Measurements from ENCODE around the gene GIMAP8. TPM values are rescaled to one million over a fixed set of nuclear protein-coding genes. Genes with fewer than 3 reads are reported as not detected.

Gene GIMAP8
- polyA plus RNA-seq, 1 experiment, result not detected

DNA sequence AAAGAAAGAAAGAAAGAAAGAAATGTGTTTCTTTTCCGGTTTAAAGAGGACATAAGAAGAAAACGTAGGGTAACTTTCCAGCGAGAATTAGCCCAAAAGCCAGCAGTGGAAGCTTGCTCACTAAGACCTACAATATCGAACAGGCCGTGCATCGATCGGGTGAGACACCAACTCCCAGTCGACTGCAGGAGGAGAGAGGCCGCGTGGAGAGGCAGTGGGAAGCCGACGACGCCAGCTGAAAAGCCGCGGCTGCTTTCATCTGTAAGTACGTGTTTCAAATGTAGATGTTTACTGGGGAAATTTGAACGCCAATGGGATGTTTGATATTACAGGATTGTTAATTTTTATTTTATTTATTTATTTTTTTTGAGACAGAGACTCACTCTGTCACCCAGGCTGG is 28.6 kb upstream of the GIMAP8 start:
- TF ChIP-seq, protein P1, sequence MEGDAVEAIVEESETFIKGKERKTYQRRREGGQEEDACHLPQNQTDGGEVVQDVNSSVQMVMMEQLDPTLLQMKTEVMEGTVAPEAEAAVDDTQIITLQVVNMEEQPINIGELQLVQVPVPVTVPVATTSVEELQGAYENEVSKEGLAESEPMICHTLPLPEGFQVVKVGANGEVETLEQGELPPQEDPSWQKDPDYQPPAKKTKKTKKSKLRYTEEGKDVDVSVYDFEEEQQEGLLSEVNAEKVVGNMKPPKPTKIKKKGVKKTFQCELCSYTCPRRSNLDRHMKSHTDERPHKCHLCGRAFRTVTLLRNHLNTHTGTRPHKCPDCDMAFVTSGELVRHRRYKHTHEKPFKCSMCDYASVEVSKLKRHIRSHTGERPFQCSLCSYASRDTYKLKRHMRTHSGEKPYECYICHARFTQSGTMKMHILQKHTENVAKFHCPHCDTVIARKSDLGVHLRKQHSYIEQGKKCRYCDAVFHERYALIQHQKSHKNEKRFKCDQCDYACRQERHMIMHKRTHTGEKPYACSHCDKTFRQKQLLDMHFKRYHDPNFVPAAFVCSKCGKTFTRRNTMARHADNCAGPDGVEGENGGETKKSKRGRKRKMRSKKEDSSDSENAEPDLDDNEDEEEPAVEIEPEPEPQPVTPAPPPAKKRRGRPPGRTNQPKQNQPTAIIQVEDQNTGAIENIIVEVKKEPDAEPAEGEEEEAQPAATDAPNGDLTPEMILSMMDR (IDR thresholded peaks at IDR 0.05; ENCODE audit: insufficient read depth, low read depth, low read length), result no peak
- Histone ChIP-seq H3K36me3 (ENCODE audit: control insufficient read depth, insufficient read depth, low read length) (no peaks in the 10 kb centered on the region), H3K4me3 (ENCODE audit: low read depth, low read length) (no peak overlapping the region), H3K27me3 (ENCODE audit: control insufficient read depth, insufficient read depth, low read length) (0 out of 2 replicates have a peak, but pooled peaks cover 2% of the 10 kb centered on the region)
- CTCF ChIA-PET, result interaction anchor here (0.6 to 2.0 kb wide), 17 partner anchors 10 to 136 kb away, joined by 3 to 10 read pairs (median 4); partner anchors contain the start of gene REPIN1
- DNase-seq (ENCODE audit: low read depth), result no peak
- POLR2A ChIA-PET, result no interaction called here

DNA sequence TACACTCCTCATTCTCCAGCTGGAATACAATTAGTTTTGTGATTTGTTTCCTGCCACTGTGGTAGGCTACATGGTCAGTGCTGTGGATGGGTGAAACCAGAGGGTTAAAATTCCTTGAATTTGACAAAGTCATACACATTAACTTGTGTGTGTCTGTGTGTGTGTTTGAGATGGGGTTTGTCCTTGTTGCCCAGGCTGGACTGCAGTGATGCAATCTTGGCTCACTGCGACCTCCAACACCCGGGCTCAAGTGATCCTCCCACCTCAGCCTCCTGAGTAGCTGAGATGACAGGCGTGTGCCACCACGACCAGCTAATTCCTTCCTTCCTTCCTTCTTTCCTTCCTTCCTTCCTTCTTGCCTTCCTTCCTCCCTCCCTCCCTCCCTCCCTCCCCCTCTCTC is 24.8 kb upstream of the GIMAP8 start:
- Histone ChIP-seq H3K36me3 (ENCODE audit: control insufficient read depth, insufficient read depth, low read length) (no peaks in the 10 kb centered on the region), H3K27me3 (ENCODE audit: control insufficient read depth, insufficient read depth, low read length) (0 out of 2 replicates have a peak, but pooled peaks cover 2% of the 10 kb centered on the region), H3K4me3 (ENCODE audit: low read depth, low read length) (no peak overlapping the region)
- ChIA-PET CTCF (no interaction called here), POLR2A (no interaction called here)
- DNase-seq (ENCODE audit: low read depth), result no peak
- TF ChIP-seq, protein P1 (IDR thresholded peaks at IDR 0.05; ENCODE audit: insufficient read depth, low read depth, low read length), result no peak

DNA sequence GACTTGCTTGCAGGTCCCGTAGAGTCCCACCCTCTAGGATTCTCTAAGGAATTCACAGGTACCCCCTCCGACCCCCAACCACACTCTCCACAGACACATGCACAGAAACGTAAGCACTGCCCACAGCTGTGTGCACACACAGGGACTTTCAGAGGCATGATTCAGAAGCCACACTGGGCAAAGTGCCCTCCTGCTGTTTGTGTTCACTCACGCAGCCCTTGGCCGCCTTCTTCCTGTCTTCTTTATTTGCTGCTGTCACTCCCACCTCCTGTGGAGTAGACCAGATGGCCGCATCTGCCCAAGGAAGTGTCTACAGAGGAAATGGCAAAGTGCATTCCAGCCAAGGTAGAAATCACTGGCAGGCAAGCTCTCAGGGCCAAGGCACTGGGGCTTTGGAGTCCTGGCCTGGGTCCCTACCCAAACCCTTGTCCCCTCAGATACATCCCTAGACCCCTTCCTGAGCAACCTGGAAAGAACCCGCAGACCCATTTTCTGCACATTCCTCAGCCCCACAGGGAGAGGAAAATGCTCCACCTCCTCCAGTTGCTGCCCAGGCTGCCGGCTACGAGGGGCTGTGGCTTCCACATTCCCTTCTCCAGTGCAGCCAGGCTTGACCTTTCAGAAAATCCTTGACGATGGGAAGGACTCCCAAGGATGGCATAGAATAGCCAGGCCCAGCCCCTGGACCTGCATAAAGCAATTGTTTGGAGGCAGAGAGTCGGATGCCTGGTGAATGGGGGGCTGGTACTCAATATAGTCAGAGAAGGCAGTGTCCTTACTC is 21.6 kb upstream of the GIMAP8 start:
- no peak overlapping the region for H3K4me3 ChIP-seq (ENCODE audit: low read depth, low read length)
- TF ChIP-seq, protein P1 (IDR thresholded peaks at IDR 0.05; ENCODE audit: insufficient read depth, low read depth, low read length), result no peak
- no peaks in the 10 kb centered on the region for H3K36me3 ChIP-seq (ENCODE audit: control insufficient read depth, insufficient read depth, low read length)
- ChIA-PET CTCF (interaction anchor here (0.5 to 1.8 kb wide), 5 partner anchors 9 to 137 kb away, joined by 3 to 4 read pairs (median 4); no protein-coding TSS in a partner anchor), POLR2A (no interaction called here)
- 0 out of 2 replicates have a peak, but pooled peaks cover 2% of the 10 kb centered on the region for H3K27me3 ChIP-seq (ENCODE audit: control insufficient read depth, insufficient read depth, low read length)
- DNase-seq (ENCODE audit: low read depth), result peak; percentile 77

GRCh38 chr7:150429699-150430098 is 20.7 kb upstream of the GIMAP8 start:
- DNase-seq (ENCODE audit: low read depth), result no peak
- TF ChIP-seq, protein P1 (IDR thresholded peaks at IDR 0.05; ENCODE audit: insufficient read depth, low read depth, low read length), result no peak
- POLR2A ChIA-PET, result no interaction called here
- Histone ChIP-seq H3K4me3 (ENCODE audit: low read depth, low read length) (no peak overlapping the region), H3K27me3 (ENCODE audit: control insufficient read depth, insufficient read depth, low read length) (0 out of 2 replicates have a peak, but pooled peaks cover 2% of the 10 kb centered on the region), H3K36me3 (ENCODE audit: control insufficient read depth, insufficient read depth, low read length) (no peaks in the 10 kb centered on the region)
- CTCF ChIA-PET, result interaction anchor here (1.2 to 1.8 kb wide), 5 partner anchors 10 to 19 kb away, joined by 3 to 4 read pairs (median 4); no protein-coding TSS in a partner anchor

- no peak for DNase-seq (ENCODE audit: low read depth)
- ChIA-PET POLR2A (interaction anchor here (0.6 kb wide), 1 partner anchor 1362 kb away, joined by 3 read pairs; no protein-coding TSS in a partner anchor), CTCF (interaction anchor here (1.2 to 4.2 kb wide), 3 partner anchors 12 to 19 kb away, joined by 3 to 16 read pairs (median 4); partner anchors contain the start of gene GIMAP8)
- Histone ChIP-seq H3K27me3 (ENCODE audit: control insufficient read depth, insufficient read depth, low read length) (0 out of 2 replicates have a peak, but pooled peaks cover 2% of the 10 kb centered on the region), H3K4me3 (ENCODE audit: low read depth, low read length) (no peak overlapping the region), H3K36me3 (ENCODE audit: control insufficient read depth, insufficient read depth, low read length) (no peaks in the 10 kb centered on the region)
- TF ChIP-seq, protein P1 (IDR thresholded peaks at IDR 0.05; ENCODE audit: insufficient read depth, low read depth, low read length), result no peak
Observed at GRCh38 chr7:150430465-150431085, 19.9 kb upstream of the GIMAP8 start.
